Stimulated activated CD8-positive, alpha-beta memory T cell treated with anti-CD3 and anti-CD28 coated beads, Interleukin-7, amount 100 ng/mL, for 48 hours (primary cell): ENCODE measurements around the gene C10orf95.

Source experiments
- DNase-seq, 2 donors: peaks; one replicate each; pipeline ENCODE4 v3.0.0-alpha.2; 2020; ENCODE audit warnings: low read depth in 1 of 2; ENCODE audit errors: extremely low read depth in 1 of 2

C10orf95 gene

DNA sequence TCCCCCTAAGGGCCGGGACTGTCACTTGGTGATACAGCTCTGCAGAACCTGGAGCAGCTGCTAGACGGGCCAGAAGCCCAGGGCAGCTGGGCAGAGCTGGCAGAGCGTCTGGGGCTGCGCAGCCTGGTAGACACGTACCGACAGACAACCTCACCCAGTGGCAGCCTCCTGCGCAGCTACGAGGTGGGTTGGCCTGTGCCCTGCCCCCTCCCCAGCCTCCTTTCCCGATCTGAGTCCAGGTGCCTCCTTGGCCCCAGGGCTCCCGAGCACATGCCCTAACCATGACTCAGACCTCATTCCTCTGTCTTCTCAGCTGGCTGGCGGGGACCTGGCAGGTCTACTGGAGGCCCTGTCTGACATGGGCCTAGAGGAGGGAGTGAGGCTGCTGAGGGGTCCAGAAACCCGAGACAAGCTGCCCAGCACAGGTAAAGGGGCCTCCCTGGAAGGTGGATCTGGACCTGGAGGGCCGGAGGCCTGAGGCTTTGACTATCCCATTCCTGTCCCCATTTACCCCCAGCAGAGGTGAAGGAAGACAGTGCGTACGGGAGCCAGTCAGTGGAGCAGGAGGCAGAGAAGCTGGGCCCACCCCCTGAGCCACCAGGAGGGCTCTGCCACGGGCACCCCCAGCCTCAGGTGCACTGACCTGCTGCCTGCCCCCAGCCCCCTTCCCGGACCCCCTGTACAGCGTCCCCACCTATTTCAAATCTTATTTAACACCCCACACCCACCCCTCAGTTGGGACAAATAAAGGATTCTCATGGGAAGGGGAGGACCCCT lies 49.4 kb downstream of the C10orf95 start:
- DNase-seq: no peak

DNA sequence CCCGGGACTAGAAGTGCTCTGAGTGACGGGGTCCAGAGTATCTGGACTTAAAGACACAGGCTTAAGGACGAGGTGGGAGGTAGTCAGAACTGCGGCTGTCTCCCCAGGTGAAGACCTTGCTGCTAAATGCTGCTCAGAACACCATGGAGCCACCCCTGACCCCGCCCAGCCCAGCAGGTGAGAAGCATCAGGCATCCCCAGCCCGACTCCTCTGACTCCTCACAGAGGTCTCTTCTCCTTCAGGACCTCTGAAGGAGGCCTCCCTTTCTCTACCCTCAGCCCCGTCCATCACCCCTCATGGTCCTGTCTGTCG lies 50.0 kb downstream of the C10orf95 start:
- DNase-seq: no peak

DNA sequence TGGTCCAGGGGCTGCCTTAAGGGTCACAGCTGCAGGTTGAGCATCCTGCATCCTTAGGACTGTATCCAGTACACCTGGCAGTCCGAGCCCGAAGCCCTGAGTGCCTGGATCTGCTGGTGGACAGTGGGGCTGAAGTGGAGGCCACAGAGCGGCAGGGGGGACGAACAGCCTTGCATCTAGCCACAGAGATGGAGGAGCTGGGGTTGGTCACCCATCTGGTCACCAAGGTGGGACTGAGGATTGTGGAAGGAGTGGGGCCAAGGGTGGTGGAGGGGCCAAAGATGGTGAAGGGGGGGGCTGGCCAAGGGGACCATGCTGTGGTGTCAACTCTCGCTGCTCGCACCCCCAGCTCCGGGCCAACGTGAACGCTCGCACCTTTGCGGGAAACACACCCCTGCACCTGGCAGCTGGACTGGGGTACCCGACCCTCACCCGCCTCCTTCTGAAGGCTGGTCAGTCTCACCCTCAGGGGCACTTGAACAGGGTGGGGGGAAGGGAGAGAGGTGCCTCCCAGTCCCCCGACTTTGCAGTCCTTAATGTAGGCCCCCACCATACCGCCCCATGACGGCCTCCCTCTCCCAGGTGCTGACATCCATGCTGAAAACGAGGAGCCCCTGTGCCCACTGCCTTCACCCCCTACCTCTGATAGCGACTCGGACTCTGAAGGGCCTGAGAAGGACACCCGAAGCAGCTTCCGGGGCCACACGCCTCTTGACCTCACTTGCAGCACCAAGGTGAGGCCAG lies 50.6 kb downstream of the C10orf95 start:
- no peak for DNase-seq

DNA sequence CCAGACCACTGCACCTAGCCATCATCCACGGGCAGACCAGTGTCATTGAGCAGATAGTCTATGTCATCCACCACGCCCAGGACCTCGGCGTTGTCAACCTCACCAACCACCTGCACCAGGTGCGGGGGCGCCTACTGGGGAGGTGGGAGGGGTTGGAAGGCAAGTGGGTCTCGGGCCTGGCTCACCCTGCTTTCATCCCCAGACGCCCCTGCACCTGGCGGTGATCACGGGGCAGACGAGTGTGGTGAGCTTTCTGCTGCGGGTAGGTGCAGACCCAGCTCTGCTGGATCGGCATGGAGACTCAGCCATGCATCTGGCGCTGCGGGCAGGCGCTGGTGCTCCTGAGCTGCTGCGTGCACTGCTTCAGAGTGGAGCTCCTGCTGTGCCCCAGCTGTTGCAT lies 51.3 kb downstream of the C10orf95 start:
- no peak for DNase-seq
